Omental fat pad (tissue), 4 donors: ENCODE data around the gene ATP6V0C. TPM values are rescaled to one million over a fixed set of nuclear protein-coding genes. Genes with fewer than 3 reads are reported as not detected.

Source experiments
- ATAC-seq: fragments of 150-250 bp; one replicate; pipeline ENCODE4 v1.9.1; 2016; ENCODE audit warnings: mild to moderate bottlenecking, moderate library complexity; ENCODE audit not compliant: low FRiP score
- DNase-seq: peaks from one replicate; pipeline ENCODE4 v3.0.0-alpha.2; 2019; ENCODE audit warnings: low spot score
- total RNA-seq, 4 donors: library from RNA; depleted of rRNA; stranded (reverse); fragments of >200 nt; gene quantifications; one replicate each; pipeline ENCODE4 v1.1.0, GENCODE V29; 2016
- TF ChIP-seq, protein P1 (sequence below), 3 donors: fragments of 450-650 bp; IDR thresholded peaks; one replicate each; pipeline ENCODE4 v1.5.1; 2016 to 2017; ENCODE audit warnings: antibody characterized with exemption in 3 of 3, mild to moderate bottlenecking in 3 of 3, moderate library complexity in 2 of 3

The ATP6V0C gene
- total RNA-seq, 4 donors from 2014 or later, result 43.5 to 113 (median 67.9) TPM

DNA sequence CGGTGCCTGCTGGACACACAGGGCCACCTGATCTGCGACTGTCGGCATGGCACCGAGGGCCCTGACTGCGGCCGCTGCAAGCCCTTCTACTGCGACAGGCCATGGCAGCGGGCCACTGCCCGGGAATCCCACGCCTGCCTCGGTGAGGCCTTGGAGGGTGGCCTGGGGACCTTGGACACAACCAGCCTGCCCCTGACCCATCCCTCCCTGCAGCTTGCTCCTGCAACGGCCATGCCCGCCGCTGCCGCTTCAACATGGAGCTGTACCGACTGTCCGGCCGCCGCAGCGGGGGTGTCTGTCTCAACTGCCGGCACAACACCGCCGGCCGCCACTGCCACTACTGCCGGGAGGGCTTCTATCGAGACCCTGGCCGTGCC, 41.3 kb upstream of the ATP6V0C start:
- DNase-seq (no peak), ATAC-seq (no peak)
- TF ChIP-seq, protein P1, sequence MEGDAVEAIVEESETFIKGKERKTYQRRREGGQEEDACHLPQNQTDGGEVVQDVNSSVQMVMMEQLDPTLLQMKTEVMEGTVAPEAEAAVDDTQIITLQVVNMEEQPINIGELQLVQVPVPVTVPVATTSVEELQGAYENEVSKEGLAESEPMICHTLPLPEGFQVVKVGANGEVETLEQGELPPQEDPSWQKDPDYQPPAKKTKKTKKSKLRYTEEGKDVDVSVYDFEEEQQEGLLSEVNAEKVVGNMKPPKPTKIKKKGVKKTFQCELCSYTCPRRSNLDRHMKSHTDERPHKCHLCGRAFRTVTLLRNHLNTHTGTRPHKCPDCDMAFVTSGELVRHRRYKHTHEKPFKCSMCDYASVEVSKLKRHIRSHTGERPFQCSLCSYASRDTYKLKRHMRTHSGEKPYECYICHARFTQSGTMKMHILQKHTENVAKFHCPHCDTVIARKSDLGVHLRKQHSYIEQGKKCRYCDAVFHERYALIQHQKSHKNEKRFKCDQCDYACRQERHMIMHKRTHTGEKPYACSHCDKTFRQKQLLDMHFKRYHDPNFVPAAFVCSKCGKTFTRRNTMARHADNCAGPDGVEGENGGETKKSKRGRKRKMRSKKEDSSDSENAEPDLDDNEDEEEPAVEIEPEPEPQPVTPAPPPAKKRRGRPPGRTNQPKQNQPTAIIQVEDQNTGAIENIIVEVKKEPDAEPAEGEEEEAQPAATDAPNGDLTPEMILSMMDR (IDR thresholded peaks at IDR 0.05), result no peak

DNA sequence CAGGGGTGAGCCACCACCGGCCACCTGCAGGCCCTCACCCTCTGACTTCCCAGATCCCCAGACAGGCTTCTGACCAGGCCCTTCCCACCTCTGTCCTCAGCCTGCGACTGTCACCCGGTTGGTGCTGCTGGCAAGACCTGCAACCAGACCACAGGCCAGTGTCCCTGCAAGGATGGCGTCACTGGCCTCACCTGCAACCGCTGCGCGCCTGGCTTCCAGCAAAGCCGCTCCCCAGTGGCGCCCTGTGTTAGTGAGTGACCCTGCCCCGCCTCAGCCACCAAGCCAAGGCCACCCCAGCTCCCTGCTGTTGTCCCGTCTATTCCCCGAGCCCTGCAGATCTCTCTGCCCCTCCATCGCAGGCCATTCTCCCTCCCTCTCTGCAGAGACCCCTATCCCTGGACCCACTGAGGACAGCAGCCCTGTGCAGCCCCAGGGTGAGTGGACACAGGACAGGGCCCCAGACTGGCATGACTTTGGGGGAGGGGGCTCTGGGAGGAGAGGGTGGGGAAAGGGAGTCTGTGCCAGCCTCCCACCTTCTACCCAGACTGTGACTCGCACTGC, 40.8 kb upstream of the ATP6V0C start:
- no peak for ATAC-seq
- TF ChIP-seq, protein P1 (IDR thresholded peaks at IDR 0.05), result no peak

DNA sequence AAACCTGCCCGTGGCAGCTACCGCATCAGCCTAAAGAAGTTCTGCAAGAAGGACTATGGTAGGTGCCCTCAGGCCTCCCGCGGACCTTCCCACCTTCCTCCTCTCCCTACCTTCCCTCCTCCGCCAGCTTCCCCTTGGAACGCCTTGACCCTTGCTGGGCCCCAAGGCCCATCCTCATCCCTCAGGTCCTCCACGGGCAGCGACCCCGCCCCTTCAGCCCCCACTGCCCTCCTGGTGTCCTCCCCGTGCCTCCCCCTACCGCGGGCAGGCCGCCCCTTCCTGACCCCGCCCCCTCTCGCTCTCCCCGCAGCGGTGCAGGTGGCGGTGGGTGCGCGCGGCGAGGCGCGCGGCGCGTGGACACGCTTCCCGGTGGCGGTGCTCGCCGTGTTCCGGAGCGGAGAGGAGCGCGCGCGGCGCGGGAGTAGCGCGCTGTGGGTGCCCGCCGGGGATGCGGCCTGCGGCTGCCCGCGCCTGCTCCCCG, 40.3 kb upstream of the ATP6V0C start:
- TF ChIP-seq, protein P1 (IDR thresholded peaks at IDR 0.05), result no peak
- ATAC-seq (no peak), DNase-seq (no peak)

More for the DNA sequence above, 40.8 kb upstream of the ATP6V0C start:
- DNase-seq, result no peak

DNA sequence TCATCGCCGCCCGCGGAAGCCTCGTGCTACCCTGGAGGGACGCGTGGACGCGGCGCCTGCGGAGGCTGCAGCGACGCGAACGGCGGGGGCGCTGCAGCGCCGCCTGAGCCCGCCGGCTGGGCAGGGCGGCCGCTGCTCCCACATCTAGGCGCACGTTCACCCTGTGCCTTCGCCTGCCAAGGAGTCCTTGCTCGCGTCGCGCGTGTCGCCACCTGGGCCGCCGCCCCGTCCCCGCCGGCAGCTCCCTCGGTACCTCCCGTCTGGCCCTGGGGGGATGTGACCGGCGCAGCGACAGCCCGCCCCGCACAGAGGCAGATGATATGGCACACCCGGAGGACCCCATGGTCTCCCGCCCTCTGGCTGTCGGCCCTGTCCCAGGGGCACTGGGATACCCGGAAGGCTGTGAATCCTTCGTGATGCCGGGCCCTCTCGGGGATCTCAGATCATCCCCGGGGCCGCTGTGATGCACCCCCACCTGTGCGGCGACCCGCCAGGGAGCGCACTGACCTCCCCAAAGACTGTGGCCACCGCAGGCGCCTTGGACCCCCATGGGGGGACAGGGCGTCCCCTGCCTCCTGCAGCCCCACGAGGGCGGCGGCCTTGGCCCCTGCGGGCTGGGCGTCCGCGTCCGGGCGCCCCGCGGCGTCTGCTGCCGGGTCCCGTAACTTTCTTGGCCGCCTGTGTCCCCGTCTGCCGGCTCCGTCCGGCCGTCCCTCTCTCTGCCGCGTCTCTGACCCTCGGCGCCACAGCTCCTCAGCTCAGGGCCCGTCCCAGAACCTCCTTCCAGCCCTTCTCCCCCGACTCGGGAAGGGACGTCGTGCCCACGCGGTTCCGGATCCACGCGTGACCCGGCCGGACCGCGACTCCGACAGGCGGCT, 39.5 kb upstream of the ATP6V0C start:
- DNase-seq, result no peak
- TF ChIP-seq, protein P1 (IDR thresholded peaks at IDR 0.05), result no peak
- ATAC-seq, result peak; percentile 35

DNA sequence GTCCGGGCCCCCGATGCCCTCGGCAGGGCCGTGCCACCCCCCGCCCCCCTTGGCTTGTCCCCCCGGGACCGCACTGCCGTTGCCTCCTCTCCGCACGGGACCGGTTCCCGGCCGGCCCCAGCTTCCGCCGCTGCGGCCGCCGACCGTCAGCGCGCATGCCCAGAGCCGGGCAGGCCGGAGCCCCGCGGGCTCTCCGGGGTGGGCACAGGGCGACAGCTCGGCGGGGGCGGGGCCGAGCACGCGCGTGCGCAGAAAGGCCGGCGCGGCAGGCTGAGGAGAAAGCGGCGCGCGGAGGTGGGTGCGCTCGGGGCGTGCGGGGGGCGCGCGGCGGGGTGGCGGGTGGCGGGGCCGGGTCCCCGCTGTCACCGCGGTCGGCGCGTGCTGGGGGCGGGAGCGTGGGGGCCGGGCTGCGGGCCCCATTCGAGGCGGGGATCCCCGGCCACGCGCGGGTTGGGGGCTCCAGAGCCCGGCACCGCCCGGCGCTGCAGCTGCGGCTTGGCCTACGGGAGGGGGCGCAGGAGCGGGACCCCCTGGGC, 38.8 kb upstream of the ATP6V0C start, which contains the start of gene TBC1D24:
TBC1D24 (plus strand) TSS at position 251 of the 536 bp plus-strand sequence. CDS start 21,022 bp downstream, outside the sequence.
- peak; percentile 31 for DNase-seq
- TF ChIP-seq, protein P1 (IDR thresholded peaks at IDR 0.05), result no peak
- ATAC-seq, result peak; percentile 82

DNA sequence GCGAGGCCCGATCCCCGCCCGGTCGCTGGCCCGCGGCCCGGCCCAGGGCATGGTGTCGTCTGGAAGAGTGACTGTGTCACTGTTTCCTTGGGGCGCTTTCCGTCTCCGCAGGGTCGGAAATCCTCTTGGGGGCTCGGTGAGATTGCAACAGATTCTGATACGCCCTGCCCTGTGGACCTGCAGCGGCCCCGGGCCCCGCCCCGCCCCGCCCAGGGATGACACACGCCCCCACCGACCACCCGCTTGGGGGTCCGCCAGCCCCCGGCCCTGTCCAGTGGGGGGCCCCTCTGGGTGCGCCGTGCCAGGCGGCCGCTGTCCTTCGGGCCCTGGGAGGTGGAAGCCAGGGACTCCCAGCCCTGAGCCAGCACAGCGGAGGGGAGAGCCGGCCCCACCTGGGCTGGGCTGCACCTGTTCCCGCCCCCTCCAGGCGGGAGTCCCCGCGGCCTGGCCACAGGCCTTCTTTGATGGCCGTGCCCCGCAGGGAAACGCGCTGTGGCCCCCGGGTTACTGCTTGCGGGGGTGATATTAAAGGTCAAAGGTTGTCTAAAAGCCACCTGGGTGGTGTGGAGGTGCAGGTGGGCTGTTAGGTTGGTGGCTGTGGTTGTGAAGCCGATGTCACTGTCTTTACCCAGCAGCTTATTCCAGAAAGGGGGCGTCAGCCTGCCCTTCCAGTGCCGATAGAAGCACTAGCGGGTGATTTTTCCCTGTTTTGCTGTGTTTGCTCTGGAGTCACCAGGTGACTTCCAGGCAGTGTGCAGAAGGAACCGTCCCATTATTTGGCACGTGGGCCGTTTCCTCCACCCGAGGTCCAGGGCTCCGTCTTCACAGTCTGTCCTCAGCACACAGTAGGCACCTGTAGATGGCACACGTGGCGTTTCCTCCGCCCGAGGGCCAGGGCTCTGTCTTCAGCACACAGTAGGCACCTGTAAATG, 38.1 kb upstream of the ATP6V0C start:
- ATAC-seq (no peak), DNase-seq (no peak)
- TF ChIP-seq, protein P1 (IDR thresholded peaks at IDR 0.05), result no peak
